Measurements from ENCODE around the gene FAHD2B. TPM values are rescaled to one million over a fixed set of nuclear protein-coding genes. Genes with fewer than 3 reads are reported as not detected.
"Not testable (repeated sequence)": the region's sequence is repeated elsewhere in the genome, so short reads cannot be mapped to it uniquely, and the experiment has no call there.

The FAHD2B gene
- total and polyA plus RNA-seq, 2 of the 13 experiments (the other 11 are each of a cell fraction or from before 2014, with no cell fraction given): 6.4 to 6.7 TPM

GRCh38 chr2:97113050-97113881 lies 18.6 kb upstream of the FAHD2B start, which contains the start of gene ANKRD36 (continued):
- TF ChIP-seq NR0B2 (CRISPR knock-in tag; IDR thresholded peaks at IDR 0.05) (peak; percentile 74), TCF12 (CRISPR knock-in tag; IDR thresholded peaks at IDR 0.05) (peak; percentile 82), SOX6 (CRISPR knock-in tag; IDR thresholded peaks at IDR 0.05) (peak; percentile 68), ZNF792 (CRISPR knock-in tag; IDR thresholded peaks at IDR 0.05) (peak; percentile 44), ZNF687 (CRISPR knock-in tag; IDR thresholded peaks at IDR 0.05) (peak; percentile 98), ZBTB25 (CRISPR knock-in tag; IDR thresholded peaks at IDR 0.05) (peak; percentile 27; the same call in 1 of the 2 replicates), FLYWCH1 (CRISPR knock-in tag; IDR thresholded peaks at IDR 0.05) (peak; percentile 70), ZNF317 (CRISPR knock-in tag; IDR thresholded peaks at IDR 0.05) (peak; percentile 78), KDM3A (CRISPR knock-in tag; IDR thresholded peaks at IDR 0.05; ENCODE audit: low read depth) (peak; percentile 70; the same call in 1 of the 2 replicates), KDM6A (CRISPR knock-in tag; IDR thresholded peaks at IDR 0.05; ENCODE audit: low read depth) (0 out of 2 replicates have a peak, but pooled peaks have one; percentile 8), ZMAT3 (CRISPR knock-in tag; conservative IDR thresholded peaks at IDR 0.05) (peak; percentile 81), GLI4 (CRISPR knock-in tag; IDR thresholded peaks at IDR 0.05; ENCODE audit: borderline replicate concordance) (peak; percentile 82; the same call in 1 of the 2 replicates), ARNT2 (CRISPR knock-in tag; IDR thresholded peaks at IDR 0.05; ENCODE audit: low read depth) (peak; percentile 80), PATZ1 (CRISPR knock-in tag; IDR thresholded peaks at IDR 0.05) (peak; percentile 93), IRX3 (CRISPR knock-in tag; IDR thresholded peaks at IDR 0.05; ENCODE audit: borderline replicate concordance, low read depth) (peak; percentile 82), RFXAP (CRISPR knock-in tag; IDR thresholded peaks at IDR 0.05; ENCODE audit: borderline replicate concordance) (peak; percentile 55; the same call in 1 of the 2 replicates), ZNF557 (CRISPR knock-in tag; IDR thresholded peaks at IDR 0.05) (peak; percentile 49; the same call in 1 of the 2 replicates), BRF2 (CRISPR knock-in tag; IDR thresholded peaks at IDR 0.05) (peak; percentile 95), MED1 (CRISPR knock-in tag; IDR thresholded peaks at IDR 0.05) (peak; percentile 73)
- TF ChIP-seq TCF12, SOX6 (IDR thresholded peaks at IDR 0.05): not testable (repeated sequence)

Measured in HepG2 (cell line).